Brain microvascular endothelial cell (primary cell): ENCODE measurements around the gene KCTD4.

ENCODE experiments used
- DNase-seq: peaks from one replicate; pipeline ENCODE4 v3.0.0-alpha.2; 2020
- H3K27ac ChIP-seq: fragments of 250-450 bp; sonication (Bioruptor Pico); 2 replicates; pipeline ENCODE4 v1.5.1; 2020; ENCODE audit warnings: mild to moderate bottlenecking, moderate library complexity
- H3K27me3 ChIP-seq: fragments of 250-450 bp; sonication (Bioruptor Pico); replicated peaks from 2 replicates; pipeline ENCODE4 v1.5.1; 2020; ENCODE audit warnings: mild to moderate bottlenecking
- H3K36me3 ChIP-seq: fragments of 250-450 bp; sonication (Bioruptor Pico); replicated peaks from 2 replicates; pipeline ENCODE4 v1.5.1; 2020; ENCODE audit warnings: mild to moderate bottlenecking
- H3K4me3 ChIP-seq: 2 replicates; pipeline ENCODE4 v1.5.1; 2011; ENCODE audit warnings: low read depth, mild to moderate bottlenecking, control low read depth, low read length, moderate library complexity
- CTCF ChIP-seq: IDR thresholded peaks from 2 replicates; pipeline ENCODE4 v1.5.1; 2011; ENCODE audit warnings: low read depth, mild to moderate bottlenecking, moderate library complexity, low read length, control low read depth, inconsistent platforms; ENCODE audit errors: missing control alignments
- in situ Hi-C: cut with HindIII; loops from 2 replicates; pipeline ENCODE4 v1.10.0; 2017; ENCODE audit warnings: low sequenced_read_pairs, low pct_ligation_motif_present

KCTD4 gene

GRCh38 chr13:45228002-45228401, 27.2 kb upstream of the KCTD4 start:
- in situ Hi-C loops: no loop called here
- no peak for DNase-seq

GRCh38 chr13:45226024-45226423, 25.2 kb upstream of the KCTD4 start:
- in situ Hi-C loops: no loop called here
- Histone ChIP-seq H3K27ac (no peak overlapping the region), H3K4me3 (no peak overlapping the region), H3K27me3 (no peaks in the 10 kb centered on the region), H3K36me3 (no peaks in the 10 kb centered on the region)
- no peak for DNase-seq
- no peak for TF ChIP-seq CTCF

More at GRCh38 chr13:45228002-45228401, 27.2 kb upstream of the KCTD4 start:
- H3K27ac ChIP-seq: no peak overlapping the region
- no peaks in the 10 kb centered on the region for H3K27me3 ChIP-seq
- no peaks in the 10 kb centered on the region for H3K36me3 ChIP-seq
- H3K4me3 ChIP-seq: no peak overlapping the region
- no peak for TF ChIP-seq CTCF

GRCh38 chr13:45225370-45225769, 24.5 kb upstream of the KCTD4 start:
- DNase-seq: no peak
- no peaks in the 10 kb centered on the region for H3K36me3 ChIP-seq
- TF ChIP-seq CTCF: no peak
- H3K4me3 ChIP-seq: no peak overlapping the region
- no peak overlapping the region for H3K27ac ChIP-seq
- H3K27me3 ChIP-seq: no peaks in the 10 kb centered on the region
- in situ Hi-C loops: no loop called here

GRCh38 chr13:45224176-45224575, 23.3 kb upstream of the KCTD4 start:
- Histone ChIP-seq H3K36me3 (no peaks in the 10 kb centered on the region), H3K27me3 (no peaks in the 10 kb centered on the region), H3K27ac (no peak overlapping the region), H3K4me3 (no peak overlapping the region)
- peak; percentile 28 for DNase-seq
- TF ChIP-seq CTCF: no peak
- in situ Hi-C loops: no loop called here

GRCh38 chr13:45222919-45223318, 22.1 kb upstream of the KCTD4 start:
- H3K36me3 ChIP-seq: no peaks in the 10 kb centered on the region
- H3K27me3 ChIP-seq: no peaks in the 10 kb centered on the region
- DNase-seq: no peak
- H3K4me3 ChIP-seq: no peak overlapping the region
- in situ Hi-C loops: no loop called here
- TF ChIP-seq CTCF: no peak
- no peak overlapping the region for H3K27ac ChIP-seq

GRCh38 chr13:45222516-45222915, 21.7 kb upstream of the KCTD4 start:
- no peaks in the 10 kb centered on the region for H3K36me3 ChIP-seq
- no peaks in the 10 kb centered on the region for H3K27me3 ChIP-seq
- H3K4me3 ChIP-seq: no peak overlapping the region
- DNase-seq: no peak
- TF ChIP-seq CTCF: no peak
- in situ Hi-C loops: no loop called here
- no peak overlapping the region for H3K27ac ChIP-seq
